H54 (cell line): ENCODE data around the gene SLIT2.

Source experiments
- DNase-seq: peaks from one replicate; pipeline ENCODE4 v3.0.0; 2011; ENCODE audit warnings: low spot score, mixed read lengths; ENCODE audit not compliant: insufficient read length
- FAIRE-seq: peaks from 3 replicates; lab custom pipeline; 2011; peaks lifted over from hg19 to GRCh38; lab: Jason Lieb, UNC
- POLR2A ChIP-seq: IDR thresholded peaks from 2 replicates; pipeline ENCODE4 v1.6.1; 2011; ENCODE audit warnings: low read depth, mild to moderate bottlenecking, low read length

The SLIT2 gene

GRCh38 chr4:20273793-20274192, 22.1 kb downstream of the SLIT2 start:
- no peak for TF ChIP-seq POLR2A
- DNase-seq (no peak), FAIRE-seq (peak; percentile 58)

DNA sequence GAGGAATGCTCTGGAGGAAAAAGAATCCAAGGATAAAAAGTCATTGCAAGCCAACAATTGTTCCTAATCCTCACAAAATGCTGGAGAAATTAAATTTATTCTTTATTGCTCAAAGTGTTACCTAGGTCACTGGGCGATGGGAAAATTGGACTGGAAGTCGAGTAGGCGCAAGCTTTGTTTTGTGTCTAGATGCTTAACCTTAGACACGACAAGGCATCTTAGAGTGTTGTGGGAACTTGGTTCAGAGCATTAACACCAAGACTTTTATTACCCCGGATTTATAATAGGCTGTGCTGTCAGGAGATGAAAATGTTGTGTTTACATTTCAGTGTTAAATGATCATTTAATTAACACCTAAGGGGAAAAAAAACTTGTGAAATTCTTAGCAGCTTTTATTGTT, 25.1 kb downstream of the SLIT2 start:
- no peak for TF ChIP-seq POLR2A
- DNase-seq (no peak), FAIRE-seq (no peak)

DNA sequence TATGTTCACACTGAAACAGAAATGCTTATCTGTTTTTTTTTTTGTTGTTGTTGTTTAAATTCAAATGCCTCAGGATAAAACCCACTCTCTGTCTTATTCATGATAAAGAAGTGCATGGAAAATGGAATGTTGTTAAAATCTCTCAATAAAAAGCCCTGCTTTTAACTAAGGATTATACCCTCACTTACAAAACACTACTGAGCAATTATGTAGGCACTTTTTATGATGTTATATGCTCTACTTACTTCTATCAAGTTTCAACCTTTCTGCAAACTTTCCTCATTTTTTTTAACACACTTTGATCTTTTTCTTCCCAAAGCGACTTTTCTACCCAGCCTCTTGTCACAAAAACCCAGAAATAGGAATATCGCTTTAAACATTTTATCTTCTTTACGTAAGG, 26.5 kb downstream of the SLIT2 start:
- no peak for FAIRE-seq
- no peak for DNase-seq
- TF ChIP-seq POLR2A, result no peak

GRCh38 chr4:20279381-20279780, 27.7 kb downstream of the SLIT2 start:
- no peak for TF ChIP-seq POLR2A
- FAIRE-seq, result no peak

DNA sequence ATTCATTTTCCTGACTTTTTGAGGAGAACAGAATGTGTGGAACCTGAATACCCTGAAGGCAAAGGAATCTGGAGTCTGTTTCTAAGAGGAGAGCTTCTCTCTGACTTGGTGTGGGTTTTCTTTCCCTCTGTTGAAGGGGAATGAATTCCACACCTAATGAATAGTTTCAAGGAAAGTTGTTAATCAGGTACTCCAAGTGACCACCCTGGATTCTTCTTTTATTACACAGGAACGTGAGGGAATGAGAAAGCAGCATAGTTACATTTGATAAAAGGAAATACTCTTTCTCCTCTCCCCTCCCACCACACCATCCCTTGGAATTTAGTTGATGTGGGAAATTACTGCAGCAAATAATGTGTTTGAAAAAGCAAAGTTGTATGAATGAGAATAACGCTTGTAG, 29.7 kb downstream of the SLIT2 start:
- DNase-seq (no peak), FAIRE-seq (no peak)

More at GRCh38 chr4:20279381-20279780, 27.7 kb downstream of the SLIT2 start:
- no peak for DNase-seq

DNA sequence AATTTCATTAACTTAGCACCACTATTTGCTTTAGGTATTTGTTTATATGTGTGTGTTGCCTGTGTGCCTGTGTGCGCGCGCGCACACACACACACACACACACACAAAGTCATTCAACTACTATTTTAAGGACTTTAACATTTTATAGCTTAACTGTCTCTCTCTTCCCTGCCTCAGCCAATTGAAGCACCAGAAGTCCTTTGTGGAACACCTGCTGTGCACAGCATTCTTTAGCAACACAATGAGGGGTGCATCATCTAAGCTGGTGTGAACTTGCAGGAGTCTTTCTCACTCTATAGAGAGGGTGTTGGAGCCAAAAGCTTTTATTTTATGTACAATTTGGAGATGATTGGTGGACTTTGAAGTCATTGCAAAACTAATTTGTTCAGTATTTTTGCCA, 31.3 kb downstream of the SLIT2 start:
- no peak for FAIRE-seq
- no peak for DNase-seq
- TF ChIP-seq POLR2A, result no peak

More for the DNA sequence above, 29.7 kb downstream of the SLIT2 start:
- TF ChIP-seq POLR2A, result no peak

- DNase-seq (peak; percentile 2), FAIRE-seq (peak; percentile 33)
- no peak for TF ChIP-seq POLR2A
These were observed 33.3 kb downstream of the SLIT2 start for GRCh38 chr4:20284990-20285389.

GRCh38 chr4:20287246-20287645, 35.5 kb downstream of the SLIT2 start:
- no peak for TF ChIP-seq POLR2A
- FAIRE-seq, result no peak
- no peak for DNase-seq

DNA sequence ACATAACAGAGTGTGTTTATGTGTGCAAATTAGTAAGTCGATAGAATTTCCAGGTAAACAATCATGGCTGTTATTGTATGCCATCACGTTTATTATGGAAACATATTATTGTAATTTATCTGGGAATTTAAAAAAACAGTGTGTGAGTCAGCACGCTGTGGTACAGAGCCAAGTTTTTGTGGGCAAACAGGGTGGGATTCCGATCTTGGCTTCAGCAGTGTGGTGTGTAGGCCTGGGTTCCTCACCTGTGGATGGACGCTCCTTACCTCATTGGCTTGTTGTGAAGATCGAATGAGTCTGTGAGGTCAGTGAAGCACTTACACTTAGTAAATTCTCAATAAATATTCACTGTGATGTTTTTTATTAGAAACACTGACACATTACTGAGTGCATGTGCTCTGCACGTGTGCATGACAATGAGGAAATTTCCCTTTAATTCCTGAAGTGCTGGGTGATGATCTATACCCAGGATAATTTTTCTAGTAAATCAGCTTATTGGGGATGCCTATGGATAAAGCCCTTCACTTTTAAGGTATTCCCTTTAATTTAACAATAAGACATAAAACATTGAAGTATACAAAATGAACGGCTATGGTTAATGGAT, 36.4 kb downstream of the SLIT2 start:
- FAIRE-seq (no peak), DNase-seq (no peak)
- TF ChIP-seq POLR2A, result no peak

- no peak for FAIRE-seq
- no peak for DNase-seq
- TF ChIP-seq POLR2A, result no peak
These were observed 37.3 kb downstream of the SLIT2 start for GRCh38 chr4:20288846-20289512.

GRCh38 chr4:20289782-20290181, 38.1 kb downstream of the SLIT2 start:
- TF ChIP-seq POLR2A, result no peak
- DNase-seq (no peak), FAIRE-seq (no peak)

DNA sequence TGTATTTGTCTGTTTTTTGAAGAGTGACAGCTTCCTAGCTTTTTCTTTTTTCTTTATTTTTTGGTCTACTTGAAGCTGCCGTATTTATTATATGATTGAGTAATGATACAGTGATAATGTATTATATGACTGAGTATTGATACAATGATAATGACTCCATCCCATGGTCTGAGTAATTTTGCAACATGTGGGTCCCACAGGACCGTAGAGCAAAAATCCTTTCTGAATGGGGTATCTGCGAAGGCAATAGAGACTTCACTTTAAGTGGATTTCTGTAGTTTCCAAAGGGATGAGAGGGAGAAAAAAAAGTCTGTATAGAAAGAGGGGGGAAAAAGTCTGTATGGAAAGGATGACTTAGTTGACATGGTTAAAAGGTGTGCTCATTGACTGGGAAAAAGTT, 41.0 kb downstream of the SLIT2 start:
- TF ChIP-seq POLR2A, result no peak
- FAIRE-seq, result no peak
- no peak for DNase-seq

GRCh38 chr4:20297261-20297660, 45.6 kb downstream of the SLIT2 start:
- DNase-seq (no peak), FAIRE-seq (no peak)
- no peak for TF ChIP-seq POLR2A

DNA sequence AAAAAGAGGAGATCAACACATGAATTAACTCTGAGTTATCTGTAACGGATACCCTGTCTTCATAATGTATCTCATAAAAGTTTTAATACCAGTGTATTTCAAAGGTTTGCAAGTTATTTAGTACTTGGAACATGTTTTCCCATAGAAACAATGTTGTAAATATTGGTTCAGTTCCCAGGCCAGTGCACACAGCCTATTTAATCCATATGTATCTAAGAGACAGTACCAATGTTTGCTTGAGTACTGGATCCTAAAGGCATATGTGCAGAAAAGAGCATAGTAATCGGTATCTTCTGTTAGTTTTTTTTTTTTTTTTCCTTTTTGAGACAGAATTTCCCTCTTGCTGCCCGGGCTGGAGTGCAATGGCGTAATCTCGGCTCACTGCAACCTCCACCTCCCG, 46.1 kb downstream of the SLIT2 start:
- no peak for TF ChIP-seq POLR2A
- FAIRE-seq (no peak), DNase-seq (no peak)

DNA sequence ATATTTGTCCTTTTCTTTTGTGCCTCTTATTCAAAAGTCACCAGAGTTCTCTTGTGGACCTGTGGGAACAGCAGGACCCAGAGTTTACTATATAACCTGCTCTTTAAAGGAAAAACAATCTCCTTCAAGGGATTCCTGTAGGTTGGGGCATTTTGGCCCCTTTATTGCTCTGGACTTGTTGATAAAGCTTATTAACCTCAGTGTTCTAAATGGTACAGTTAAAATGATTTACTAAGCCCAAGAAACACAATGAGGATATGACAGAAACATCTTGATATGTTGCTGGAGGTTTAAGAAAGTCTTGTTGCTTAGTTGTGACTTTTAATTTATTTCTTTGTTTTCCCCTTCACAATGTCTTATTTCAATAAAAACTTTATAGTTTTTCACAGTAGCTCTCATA, 46.8 kb downstream of the SLIT2 start:
- no peak for TF ChIP-seq POLR2A
- no peak for DNase-seq
- FAIRE-seq, result no peak

GRCh38 chr4:20298986-20299385, 47.3 kb downstream of the SLIT2 start:
- DNase-seq, result no peak
- no peak for FAIRE-seq
- no peak for TF ChIP-seq POLR2A
